Smooth muscle cell (in vitro differentiated cells): ENCODE data around the gene ABCC10. TPM values are rescaled to one million over a fixed set of nuclear protein-coding genes. Genes with fewer than 3 reads are reported as not detected.

Source experiments
- DNase-seq: peaks from one replicate; lab custom pipeline; 2025; ENCODE audit not compliant: unreplicated experiment; lab: John Stamatoyannopoulos, UW
- H2AFZ ChIP-seq: fragments of 200-600 bp; sonication (generic); 2 replicates; pipeline ENCODE4 v1.6.0; 2016; ENCODE audit warnings: antibody characterized with exemption, low read depth, mild to moderate bottlenecking
- H3F3A ChIP-seq: fragments of 200-600 bp; sonication (generic); 2 replicates; pipeline ENCODE4 v1.6.0; 2017; ENCODE audit warnings: antibody characterized with exemption, low read depth
- H3K27ac ChIP-seq: fragments of 200-600 bp; sonication (generic); 2 replicates; pipeline ENCODE4 v1.5.1; 2016; ENCODE audit warnings: low read depth, mild to moderate bottlenecking
- H3K27me3 ChIP-seq: fragments of 200-600 bp; sonication (generic); 2 replicates; pipeline ENCODE4 v1.6.1; 2016; ENCODE audit warnings: low read depth, mild to moderate bottlenecking
- H3K36me3 ChIP-seq: fragments of 200-600 bp; sonication (generic); 2 replicates; pipeline ENCODE4 v1.5.1; 2016; ENCODE audit warnings: low read depth
- H3K4me1 ChIP-seq: fragments of 200-600 bp; sonication (generic); 2 replicates; pipeline ENCODE4 v1.5.1; 2016; ENCODE audit warnings: low read depth
- H3K4me2 ChIP-seq: fragments of 200-600 bp; sonication (generic); 2 replicates; pipeline ENCODE4 v1.6.0; 2016; ENCODE audit warnings: mild to moderate bottlenecking
- H3K4me3 ChIP-seq: fragments of 200-600 bp; sonication (generic); 2 replicates; pipeline ENCODE4 v1.5.1; 2016; ENCODE audit warnings: mild to moderate bottlenecking
- H3K79me2 ChIP-seq: fragments of 200-600 bp; sonication (generic); 2 replicates; pipeline ENCODE4 v1.6.0; 2016; ENCODE audit warnings: low read depth, mild to moderate bottlenecking
- H3K9ac ChIP-seq: fragments of 200-600 bp; sonication (generic); 2 replicates; pipeline ENCODE4 v1.6.0; 2016; ENCODE audit warnings: low read depth
- H3K9me3 ChIP-seq: fragments of 200-600 bp; sonication (generic); replicated peaks from 2 replicates; pipeline ENCODE4 v1.5.1; 2016; ENCODE audit warnings: low read depth
- H4K20me1 ChIP-seq: fragments of 200-600 bp; sonication (generic); 2 replicates; pipeline ENCODE4 v1.6.0; 2016; ENCODE audit warnings: low read depth
- CTCF ChIP-seq: fragments of 200-600 bp; sonication (generic); IDR thresholded peaks from 2 replicates; pipeline ENCODE4 v1.5.1; 2017; ENCODE audit warnings: borderline replicate concordance, mild to moderate bottlenecking, antibody characterized with exemption; ENCODE audit not compliant: insufficient read depth, poor library complexity, severe bottlenecking
- WGBS: methylation state at CpG from one replicate; pipeline ENCODE4 v1.1.7; 2016; ENCODE audit warnings: low lambda C conversion rate; 5-methylcytosine and 5-hydroxymethylcytosine counted together
- polyA plus RNA-seq: library from polyadenylated mRNA; unstranded; fragments of >200 nt; fragmentation: Nextera tagmentation; extraction: Ambion mirVana; gene quantifications from 2 replicates; pipeline ENCODE4 v1.2.1, GENCODE V29; 2016
- total RNA-seq: library from RNA; depleted of rRNA; stranded (reverse); fragments of >200 nt; gene quantifications from 2 replicates; pipeline ENCODE4 v1.2.3, GENCODE V29; 2014

Gene ABCC10
- total and polyA plus RNA-seq, 2 experiments from 2014 or later: 11.2 to 17.8 TPM

DNA sequence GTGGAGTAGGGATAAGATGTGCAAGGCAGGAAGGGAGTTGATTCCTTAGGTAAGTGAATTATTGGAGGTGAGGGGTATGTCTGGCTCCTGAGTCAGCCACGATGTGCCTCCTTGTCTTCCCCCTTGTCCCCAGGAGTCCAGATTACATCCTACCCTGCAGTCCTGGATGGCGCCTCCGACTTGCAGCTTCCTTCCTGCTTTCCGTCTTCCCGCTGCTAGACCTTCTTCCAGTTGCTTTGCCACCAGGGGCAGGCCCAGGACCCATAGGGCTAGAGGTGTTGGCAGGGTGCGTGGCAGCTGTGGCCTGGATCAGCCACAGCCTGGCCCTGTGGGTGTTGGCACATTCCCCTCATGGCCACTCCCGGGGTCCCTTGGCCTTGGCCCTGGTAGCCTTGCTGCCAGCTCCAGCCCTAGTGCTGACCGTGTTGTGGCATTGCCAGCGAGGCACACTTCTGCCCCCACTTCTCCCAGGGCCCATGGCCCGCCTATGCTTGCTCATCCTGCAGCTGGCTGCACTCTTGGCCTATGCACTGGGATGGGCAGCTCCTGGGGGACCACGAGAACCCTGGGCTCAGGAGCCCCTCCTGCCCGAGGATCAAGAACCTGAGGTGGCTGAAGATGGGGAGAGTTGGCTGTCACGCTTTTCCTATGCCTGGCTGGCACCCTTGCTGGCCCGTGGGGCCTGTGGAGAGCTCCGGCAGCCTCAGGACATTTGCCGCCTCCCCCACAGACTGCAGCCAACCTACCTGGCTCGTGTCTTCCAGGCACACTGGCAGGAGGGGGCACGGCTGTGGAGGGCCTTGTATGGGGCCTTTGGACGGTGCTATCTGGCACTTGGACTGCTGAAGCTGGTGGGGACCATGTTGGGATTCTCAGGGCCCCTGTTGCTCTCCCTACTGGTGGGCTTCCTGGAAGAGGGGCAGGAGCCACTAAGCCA lies 4.9 kb downstream of the ABCC10 start:
- no peaks in the 10 kb centered on the region for H3F3A ChIP-seq
- peaks cover 32% of the 10 kb centered on the region for H3K79me2 ChIP-seq
- no peaks in the 10 kb centered on the region for H4K20me1 ChIP-seq
- no peak for TF ChIP-seq CTCF
- H3K9ac ChIP-seq: no peak overlapping the region
- no peak overlapping the region for H3K27ac ChIP-seq
- no peaks in the 10 kb centered on the region for H3K9me3 ChIP-seq
- no peaks in the 10 kb centered on the region for H3K36me3 ChIP-seq
- WGBS: 98% methylated on average over 19 of the region's 19 CpGs
- no peak for DNase-seq
- no peak overlapping the region for H2AFZ ChIP-seq
- peaks cover 10% of the 10 kb centered on the region for H3K4me1 ChIP-seq
- H3K4me3 ChIP-seq: no peak overlapping the region
- H3K4me2 ChIP-seq: no peak overlapping the region
- H3K27me3 ChIP-seq: no peaks in the 10 kb centered on the region

- peaks cover 9% of the 10 kb centered on the region for H3K4me1 ChIP-seq
- TF ChIP-seq CTCF: no peak
- WGBS: 98% methylated on average over 8 of the region's 8 CpGs
Observed at GRCh38 chr6:43433148-43433547, 5.8 kb downstream of the ABCC10 start.

GRCh38 chr6:43434001-43434840 lies 6.9 kb downstream of the ABCC10 start:
- WGBS: 93% methylated on average over 15 of the region's 15 CpGs
- Histone ChIP-seq H2AFZ (no peak overlapping the region), H3K27me3 (no peaks in the 10 kb centered on the region), H3K27ac (no peak overlapping the region), H3F3A (no peaks in the 10 kb centered on the region), H3K36me3 (no peaks in the 10 kb centered on the region), H3K79me2 (peaks cover 23% of the 10 kb centered on the region), H4K20me1 (no peaks in the 10 kb centered on the region), H3K4me3 (no peak overlapping the region), H3K4me2 (no peak overlapping the region), H3K9me3 (no peaks in the 10 kb centered on the region), H3K4me1 (no peaks in the 10 kb centered on the region), H3K9ac (no peak overlapping the region)
- DNase-seq: no peak
- TF ChIP-seq CTCF: no peak

More at GRCh38 chr6:43433148-43433547, 5.8 kb downstream of the ABCC10 start:
- H3K9ac ChIP-seq: no peak overlapping the region
- H3K4me3 ChIP-seq: no peak overlapping the region
- H3K36me3 ChIP-seq: no peaks in the 10 kb centered on the region
- H3K9me3 ChIP-seq: no peaks in the 10 kb centered on the region
- H3K27me3 ChIP-seq: no peaks in the 10 kb centered on the region
- H3F3A ChIP-seq: no peaks in the 10 kb centered on the region
- H3K27ac ChIP-seq: no peak overlapping the region
- H2AFZ ChIP-seq: no peak overlapping the region
- peaks cover 32% of the 10 kb centered on the region for H3K79me2 ChIP-seq
- DNase-seq: no peak
- no peak overlapping the region for H3K4me2 ChIP-seq
- no peaks in the 10 kb centered on the region for H4K20me1 ChIP-seq
